HEK293T (cell line): Measurements from ENCODE around the gene IL1RAPL1.

Source experiments
- CTCF ChIA-PET: fragments of 350-600 bp; formaldehyde crosslinking; extraction: SDS; loops from one replicate; lab custom pipeline; 2021; ENCODE audit warnings: antibody characterized with exemption, inconsistent platforms; lab: Yijun Ruan, JAX
- POLR2A ChIA-PET: fragments of 350-600 bp; formaldehyde crosslinking; extraction: SDS; loops from one replicate; lab custom pipeline; 2020; ENCODE audit warnings: antibody characterized with exemption, inconsistent platforms; lab: Yijun Ruan, JAX
- DNase-seq: peaks from one replicate; pipeline ENCODE4 v3.0.0; 2012; ENCODE audit warnings: mixed read lengths; ENCODE audit errors: extremely low spot score
- ARNT ChIP-seq: fragments of 450-650 bp; IDR thresholded peaks from 2 replicates; pipeline ENCODE4 v1.6.1; 2017; ENCODE audit warnings: mild to moderate bottlenecking
- BHLHE40 ChIP-seq: fragments of 450-650 bp; IDR thresholded peaks from 2 replicates; pipeline ENCODE4 v1.6.1; 2016; ENCODE audit warnings: mild to moderate bottlenecking, moderate library complexity, borderline replicate concordance
- CTBP1 ChIP-seq: fragments of 450-650 bp; IDR thresholded peaks from 2 replicates; pipeline ENCODE4 v1.6.1; 2016; ENCODE audit warnings: borderline replicate concordance
- ELF4 ChIP-seq: fragments of 450-650 bp; IDR thresholded peaks from 2 replicates; pipeline ENCODE4 v1.6.1; 2017; ENCODE audit warnings: antibody characterized with exemption
- FOXA1 ChIP-seq: fragments of 450-650 bp; IDR thresholded peaks from 2 replicates; pipeline ENCODE4 v1.6.1; 2016; ENCODE audit warnings: mild to moderate bottlenecking
- FOXK2 ChIP-seq: fragments of 450-650 bp; IDR thresholded peaks from 2 replicates; pipeline ENCODE4 v1.6.1; 2016; ENCODE audit warnings: mild to moderate bottlenecking
- FOXM1 ChIP-seq: fragments of 450-650 bp; IDR thresholded peaks from 2 replicates; pipeline ENCODE4 v1.6.1; 2017; ENCODE audit warnings: mild to moderate bottlenecking, borderline replicate concordance
- HDGF ChIP-seq: fragments of 450-650 bp; IDR thresholded peaks from 2 replicates; pipeline ENCODE4 v1.6.1; 2017; ENCODE audit warnings: antibody characterized with exemption, borderline replicate concordance
- L3MBTL2 ChIP-seq: fragments of 450-650 bp; conservative IDR thresholded peaks from 2 replicates; pipeline ENCODE4 v1.6.1; 2016; ENCODE audit warnings: mild to moderate bottlenecking
- LEF1 ChIP-seq: fragments of 450-650 bp; IDR thresholded peaks from 2 replicates; pipeline ENCODE4 v1.6.1; 2017; ENCODE audit warnings: mild to moderate bottlenecking, borderline replicate concordance
- NFRKB ChIP-seq: fragments of 450-650 bp; IDR thresholded peaks from 2 replicates; pipeline ENCODE4 v1.6.1; 2016; ENCODE audit warnings: mild to moderate bottlenecking, moderate library complexity
- PKNOX1 ChIP-seq: fragments of 450-650 bp; IDR thresholded peaks from 2 replicates; pipeline ENCODE4 v1.6.1; 2016
- SP1 ChIP-seq: fragments of 450-650 bp; IDR thresholded peaks from 2 replicates; pipeline ENCODE4 v1.6.1; 2017
- SUZ12 ChIP-seq: fragments of 450-650 bp; IDR thresholded peaks from 2 replicates; pipeline ENCODE4 v1.6.1; 2016; ENCODE audit warnings: mild to moderate bottlenecking
- TARDBP ChIP-seq: fragments of 450-650 bp; IDR thresholded peaks from 2 replicates; pipeline ENCODE4 v1.6.1; 2016
- ZNF384 ChIP-seq: fragments of 450-650 bp; IDR thresholded peaks from 2 replicates; pipeline ENCODE4 v1.6.1; 2016

IL1RAPL1 gene

GRCh38 chrX:29382811-29383210 lies 795.6 kb downstream of the IL1RAPL1 start:
- ChIA-PET POLR2A (no interaction called here), CTCF (no interaction called here)
- TF ChIP-seq ELF4 (no peak), SUZ12 (no peak), BHLHE40 (no peak), ARNT (no peak), ZNF384 (no peak)
- no peak for DNase-seq

- no peak for DNase-seq
- ChIA-PET POLR2A (no interaction called here), CTCF (no interaction called here)
- no peak for TF ChIP-seq SP1
- no peak for TF ChIP-seq ZNF384
- no peak for TF ChIP-seq PKNOX1
- no peak for TF ChIP-seq FOXM1
- no peak for TF ChIP-seq NFRKB
Observed at GRCh38 chrX:29388509-29388908, 801.3 kb downstream of the IL1RAPL1 start.

GRCh38 chrX:29397506-29397905 lies 810.3 kb downstream of the IL1RAPL1 start:
- no peak for TF ChIP-seq SP1
- TF ChIP-seq HDGF, result no peak
- no peak for TF ChIP-seq FOXM1
- TF ChIP-seq ARNT, result no peak
- no peak for TF ChIP-seq LEF1
- no peak for TF ChIP-seq CTBP1
- TF ChIP-seq SUZ12, result no peak
- no peak for TF ChIP-seq L3MBTL2
- TF ChIP-seq TARDBP, result no peak
- TF ChIP-seq NFRKB, result no peak
- POLR2A ChIA-PET, result no interaction called here
- CTCF ChIA-PET, result no interaction called here
- no peak for DNase-seq

DNA sequence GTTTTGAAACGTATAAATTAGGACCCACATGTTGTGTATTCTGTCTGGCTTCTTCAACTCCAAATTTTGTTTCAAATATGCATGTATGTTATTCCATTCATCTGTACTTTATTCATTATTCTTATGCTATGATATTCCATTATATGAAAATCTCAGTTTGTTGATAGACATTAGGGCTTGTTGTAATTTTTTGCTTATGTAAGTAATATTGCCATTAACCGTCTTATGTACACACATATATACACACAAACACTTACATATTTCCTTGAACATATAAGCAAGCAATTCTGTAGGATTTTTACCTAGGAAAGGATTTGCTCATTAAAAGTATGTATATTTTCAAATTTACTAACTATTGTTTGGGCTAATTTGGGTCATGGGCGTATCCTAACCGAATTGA lies 820.1 kb downstream of the IL1RAPL1 start:
- ChIA-PET CTCF (no interaction called here), POLR2A (no interaction called here)
- no peak for TF ChIP-seq ZNF384
- no peak for TF ChIP-seq LEF1
- TF ChIP-seq FOXM1, result no peak
- no peak for TF ChIP-seq L3MBTL2
- TF ChIP-seq FOXK2, result no peak
- no peak for TF ChIP-seq FOXA1
- TF ChIP-seq ARNT, result no peak
- no peak for TF ChIP-seq SP1
- no peak for TF ChIP-seq SUZ12
- no peak for TF ChIP-seq NFRKB
- no peak for TF ChIP-seq TARDBP
- no peak for TF ChIP-seq HDGF
- no peak for TF ChIP-seq PKNOX1
- no peak for TF ChIP-seq BHLHE40
- TF ChIP-seq ELF4, result no peak
- no peak for TF ChIP-seq CTBP1
- no peak for DNase-seq

GRCh38 chrX:29419774-29420553 lies 832.7 kb downstream of the IL1RAPL1 start:
- CTCF ChIA-PET, result no interaction called here
- POLR2A ChIA-PET, result no interaction called here
- TF ChIP-seq ARNT, result no peak
- TF ChIP-seq ELF4, result no peak
- no peak for DNase-seq

GRCh38 chrX:29422034-29422433 lies 834.8 kb downstream of the IL1RAPL1 start:
- POLR2A ChIA-PET, result no interaction called here
- TF ChIP-seq FOXM1 (no peak), FOXK2 (no peak), BHLHE40 (no peak), PKNOX1 (no peak), ELF4 (no peak), TARDBP (no peak), LEF1 (no peak), CTBP1 (no peak), NFRKB (no peak), SUZ12 (no peak), SP1 (no peak), ARNT (no peak)
- DNase-seq, result no peak
- CTCF ChIA-PET, result no interaction called here

DNA sequence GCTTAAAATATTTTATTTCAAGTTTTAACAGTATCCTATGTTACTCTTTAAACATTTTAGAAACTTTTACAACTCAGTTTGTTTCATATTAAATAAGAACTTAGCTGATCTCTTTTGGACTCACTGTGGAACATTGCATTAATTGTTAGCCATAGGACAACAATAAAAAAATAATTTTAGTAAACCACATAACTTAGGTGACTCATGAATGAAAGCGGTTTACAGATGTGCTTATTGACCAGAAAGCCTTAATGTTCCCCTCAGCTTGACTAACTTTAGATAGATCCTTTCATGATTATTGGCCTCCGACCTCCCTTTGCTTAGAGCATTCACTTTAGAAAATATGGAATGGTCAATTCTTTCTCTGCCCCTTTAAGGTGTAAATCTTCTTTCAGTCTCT lies 844.6 kb downstream of the IL1RAPL1 start:
- no peak for DNase-seq
- POLR2A ChIA-PET, result no interaction called here
- TF ChIP-seq BHLHE40 (no peak), SUZ12 (no peak), CTBP1 (no peak), LEF1 (no peak), ARNT (no peak), PKNOX1 (no peak)
- CTCF ChIA-PET, result no interaction called here
